Fibroblast of lung (primary cell): ENCODE data around the gene TTC23. TPM values are rescaled to one million over a fixed set of nuclear protein-coding genes. Genes with fewer than 3 reads are reported as not detected.
A peak's percentile ranks its signal among the peaks of the same experiment; 100 is the strongest.

Experiments used
- DNase-seq, 2 donors: peaks; one replicate each; pipeline versions ENCODE4 v3.0.0 to v3.0.0-alpha.2; 2010; ENCODE audit warnings: low read depth in 2 of 2
- H2AFZ ChIP-seq: 2 replicates; pipeline ENCODE4 v1.5.1; 2012; ENCODE audit warnings: low read length, control low read depth, inconsistent platforms
- H3K27ac ChIP-seq: 2 replicates; pipeline ENCODE4 v1.5.1; 2011; ENCODE audit warnings: low read length, control low read depth; ENCODE audit not compliant: insufficient read depth
- H3K27me3 ChIP-seq: 2 replicates; pipeline ENCODE4 v1.5.1; 2011; ENCODE audit warnings: mild to moderate bottlenecking, low read length; ENCODE audit not compliant: control insufficient read depth, insufficient read depth
- H3K36me3 ChIP-seq: 2 replicates; pipeline ENCODE4 v1.5.1; 2011; ENCODE audit warnings: low read length; ENCODE audit not compliant: control insufficient read depth, insufficient read depth
- H3K4me1 ChIP-seq: 2 replicates; pipeline ENCODE4 v1.5.1; 2011; ENCODE audit warnings: low read length; ENCODE audit not compliant: control insufficient read depth, insufficient read depth; ENCODE audit errors: extremely low read depth
- H3K4me2 ChIP-seq: 2 replicates; pipeline ENCODE4 v1.5.1; 2011; ENCODE audit warnings: low read length, control low read depth; ENCODE audit not compliant: insufficient read depth; ENCODE audit errors: extremely low read depth
- H3K4me3 ChIP-seq, 4 experiments: fragments of 200-600 bp in 1 of 4; sonication (generic) in 1 of 4; replicated peaks in 1 of 4; 2 replicates each; pipeline ENCODE4 v1.5.1; 2011 to 2016; ENCODE audit warnings: low read length in 4 of 4, low read depth in 3 of 4, mild to moderate bottlenecking in 3 of 4, control low read depth in 2 of 4, inconsistent platforms in 1 of 4, mixed read lengths in 1 of 4; ENCODE audit not compliant: insufficient read depth in 1 of 4; ENCODE audit errors: control extremely low read depth in 1 of 4
- H3K79me2 ChIP-seq: 2 replicates; pipeline ENCODE4 v1.5.1; 2012; ENCODE audit warnings: mild to moderate bottlenecking, low read length, inconsistent platforms; ENCODE audit not compliant: control insufficient read depth, insufficient read depth
- H3K9ac ChIP-seq: 2 replicates; pipeline ENCODE4 v1.5.1; 2011; ENCODE audit warnings: mild to moderate bottlenecking, low read length, control low read depth; ENCODE audit not compliant: insufficient read depth
- H3K9me3 ChIP-seq: 2 replicates; pipeline ENCODE4 v1.5.1; 2012; ENCODE audit warnings: low read depth, low read length; ENCODE audit not compliant: control insufficient read depth, insufficient read depth
- H4K20me1 ChIP-seq: 2 replicates; pipeline ENCODE4 v1.5.1; 2011; ENCODE audit warnings: low read length; ENCODE audit not compliant: control insufficient read depth, insufficient read depth; ENCODE audit errors: extremely low read depth
- EZH2 ChIP-seq: IDR thresholded peaks from 2 replicates; pipeline ENCODE4 v1.5.1; 2012; ENCODE audit warnings: low read length, control low read depth, mild to moderate bottlenecking; ENCODE audit errors: missing control alignments
- polyA plus RNA-seq, 2 donors: library from polyadenylated mRNA; depleted of rRNA in 1 of 2; stranded (reverse) in 1 of 2; unstranded in 1 of 2; fragments of >200 nt; gene quantifications; 2 replicates each; pipeline ENCODE4 v1.2.1, GENCODE V29; 2011 to 2012; ENCODE audit warnings: missing spikeins in 1 of 2
- total RNA-seq: library from RNA; depleted of rRNA; stranded (reverse); fragments of >200 nt; gene quantifications from 2 replicates; pipeline ENCODE4 v1.2.1, GENCODE V29; 2014
- TF ChIP-seq, protein P1 (sequence below), 2 donors: IDR thresholded peaks in 1 of 2; conservative IDR thresholded peaks in 1 of 2; 1 replicate in 1 of 2; 2 replicates in 1 of 2; pipeline ENCODE4 v1.5.1; 2011 to 2012; ENCODE audit warnings: low read length in 2 of 2, control low read depth in 1 of 2, inconsistent platforms in 1 of 2, low read depth in 1 of 2, mild to moderate bottlenecking in 1 of 2

Gene TTC23
- total and polyA plus RNA-seq, 2 donors (not counting 1 experiment from before 2014, with no cell fraction given): 3.5 to 30.4 TPM

DNA sequence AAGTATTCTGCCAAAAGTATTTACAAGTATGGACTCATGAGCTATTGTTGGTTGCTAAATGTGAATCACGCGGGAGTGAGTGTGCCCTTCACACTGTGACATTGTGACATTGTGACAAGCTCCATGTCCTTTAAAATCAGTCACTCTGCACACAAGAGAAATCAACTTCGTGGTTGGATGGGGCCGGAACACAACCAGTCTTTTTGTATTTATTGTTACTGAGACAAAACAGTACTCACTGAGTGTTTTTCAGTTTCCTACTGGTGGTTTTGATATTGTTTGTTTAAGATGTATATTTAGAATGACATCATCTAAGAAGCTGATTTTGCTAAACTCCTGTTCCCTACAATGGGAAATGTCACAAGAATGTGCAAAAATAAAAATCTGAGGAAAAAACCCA lies 114.2 kb downstream of the TTC23 start:
- Histone ChIP-seq H3K4me3 (no peak overlapping the region), H3K9me3 (no peaks in the 10 kb centered on the region), H3K27me3 (no peaks in the 10 kb centered on the region), H3K27ac (no peak overlapping the region), H3K79me2 (no peaks in the 10 kb centered on the region), H3K9ac (no peak overlapping the region), H3K36me3 (peaks cover 7% of the 10 kb centered on the region), H3K4me2 (no peak overlapping the region), H2AFZ (no peak overlapping the region), H3K4me1 (no peaks in the 10 kb centered on the region), H4K20me1 (no peaks in the 10 kb centered on the region)
- TF ChIP-seq, protein P1, sequence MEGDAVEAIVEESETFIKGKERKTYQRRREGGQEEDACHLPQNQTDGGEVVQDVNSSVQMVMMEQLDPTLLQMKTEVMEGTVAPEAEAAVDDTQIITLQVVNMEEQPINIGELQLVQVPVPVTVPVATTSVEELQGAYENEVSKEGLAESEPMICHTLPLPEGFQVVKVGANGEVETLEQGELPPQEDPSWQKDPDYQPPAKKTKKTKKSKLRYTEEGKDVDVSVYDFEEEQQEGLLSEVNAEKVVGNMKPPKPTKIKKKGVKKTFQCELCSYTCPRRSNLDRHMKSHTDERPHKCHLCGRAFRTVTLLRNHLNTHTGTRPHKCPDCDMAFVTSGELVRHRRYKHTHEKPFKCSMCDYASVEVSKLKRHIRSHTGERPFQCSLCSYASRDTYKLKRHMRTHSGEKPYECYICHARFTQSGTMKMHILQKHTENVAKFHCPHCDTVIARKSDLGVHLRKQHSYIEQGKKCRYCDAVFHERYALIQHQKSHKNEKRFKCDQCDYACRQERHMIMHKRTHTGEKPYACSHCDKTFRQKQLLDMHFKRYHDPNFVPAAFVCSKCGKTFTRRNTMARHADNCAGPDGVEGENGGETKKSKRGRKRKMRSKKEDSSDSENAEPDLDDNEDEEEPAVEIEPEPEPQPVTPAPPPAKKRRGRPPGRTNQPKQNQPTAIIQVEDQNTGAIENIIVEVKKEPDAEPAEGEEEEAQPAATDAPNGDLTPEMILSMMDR (conservative IDR thresholded peaks at IDR 0.05 in 1 of 2, IDR thresholded peaks at IDR 0.05 in 1 of 2; ENCODE audit: low read depth in 1 of 2, low read length in 2 of 2): no peak
- TF ChIP-seq EZH2: no peak
- peak in 1 of 2 donors; percentile 37 for DNase-seq

DNA sequence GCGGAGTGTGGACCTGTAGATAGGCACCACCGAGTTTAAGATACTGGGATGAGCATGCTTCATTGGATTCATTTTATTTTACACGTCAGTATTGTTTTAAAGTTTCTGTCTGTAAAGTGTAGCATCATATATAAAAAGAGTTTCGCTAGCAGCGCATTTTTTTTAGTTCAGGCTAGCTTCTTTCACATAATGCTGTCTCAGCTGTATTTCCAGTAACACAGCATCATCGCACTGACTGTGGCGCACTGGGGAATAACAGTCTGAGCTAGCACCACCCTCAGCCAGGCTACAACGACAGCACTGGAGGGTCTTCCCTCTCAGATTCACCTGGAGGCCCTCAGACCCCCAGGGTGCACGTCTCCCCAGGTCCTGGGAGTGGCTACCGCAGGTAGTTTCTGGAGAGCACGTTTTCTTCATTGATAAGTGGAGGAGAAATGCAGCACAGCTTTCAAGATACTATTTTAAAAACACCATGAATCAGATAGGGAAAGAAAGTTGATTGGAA lies 115.0 kb downstream of the TTC23 start:
- peaks cover 7% of the 10 kb centered on the region for H3K36me3 ChIP-seq
- H3K79me2 ChIP-seq: no peaks in the 10 kb centered on the region
- H2AFZ ChIP-seq: no peak overlapping the region
- DNase-seq: no peak
- TF ChIP-seq, protein P1 (conservative IDR thresholded peaks at IDR 0.05 in 1 of 2, IDR thresholded peaks at IDR 0.05 in 1 of 2; ENCODE audit: low read depth in 1 of 2, low read length in 2 of 2): no peak
- no peak for TF ChIP-seq EZH2
- no peak overlapping the region for H3K9ac ChIP-seq
- H3K27me3 ChIP-seq: no peaks in the 10 kb centered on the region
- H3K4me2 ChIP-seq: no peak overlapping the region
- H3K4me3 ChIP-seq: no peak overlapping the region
- H4K20me1 ChIP-seq: no peaks in the 10 kb centered on the region
- H3K9me3 ChIP-seq: no peaks in the 10 kb centered on the region
- no peak overlapping the region for H3K27ac ChIP-seq
- H3K4me1 ChIP-seq: no peaks in the 10 kb centered on the region

DNA sequence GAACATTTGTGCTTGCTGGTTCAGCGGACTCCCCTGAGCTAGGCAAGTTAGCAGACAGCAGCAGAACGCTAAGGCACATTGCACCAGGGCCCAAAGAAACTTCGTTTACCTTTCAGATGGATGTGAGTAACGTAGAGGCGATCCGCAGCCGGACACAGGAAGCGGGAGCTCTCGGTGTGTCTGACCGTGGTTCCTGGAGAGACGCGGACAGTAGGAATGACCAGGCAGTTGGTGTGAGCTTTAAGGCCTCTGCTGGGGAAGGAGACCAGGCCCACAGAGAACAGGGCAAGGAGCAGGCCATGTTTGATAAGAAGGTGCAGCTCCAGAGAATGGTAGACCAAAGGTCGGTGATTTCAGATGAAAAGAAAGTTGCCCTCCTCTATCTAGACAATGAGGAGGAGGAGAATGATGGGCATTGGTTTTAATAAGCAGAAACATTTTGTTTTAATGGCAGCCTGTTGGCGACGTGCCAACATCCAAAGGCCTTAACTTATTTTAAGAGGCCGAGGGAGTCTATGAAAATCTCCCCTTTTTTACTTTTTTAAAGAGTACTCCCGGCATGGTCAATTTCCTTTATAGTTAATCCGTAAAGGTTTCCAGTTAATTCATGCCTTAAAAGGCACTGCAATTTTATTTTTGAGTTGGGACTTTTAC lies 116.6 kb downstream of the TTC23 start:
- H3K36me3 ChIP-seq: peaks cover 5% of the 10 kb centered on the region
- H3K4me2 ChIP-seq: no peak overlapping the region
- H3K4me1 ChIP-seq: no peaks in the 10 kb centered on the region
- no peaks in the 10 kb centered on the region for H3K27me3 ChIP-seq
- no peak for TF ChIP-seq EZH2
- TF ChIP-seq, protein P1 (conservative IDR thresholded peaks at IDR 0.05 in 1 of 2, IDR thresholded peaks at IDR 0.05 in 1 of 2; ENCODE audit: low read depth in 1 of 2, low read length in 2 of 2): no peak
- no peak overlapping the region for H3K27ac ChIP-seq
- H3K9me3 ChIP-seq: no peaks in the 10 kb centered on the region
- H3K79me2 ChIP-seq: no peaks in the 10 kb centered on the region
- no peak overlapping the region for H3K9ac ChIP-seq
- no peak overlapping the region for H2AFZ ChIP-seq
- no peak for DNase-seq
- no peak overlapping the region for H3K4me3 ChIP-seq
- no peaks in the 10 kb centered on the region for H4K20me1 ChIP-seq
